Tibial nerve (tissue), 3 donors: Measurements from ENCODE around the gene CLMP.

Experiments
- POLR2A ChIP-seq, 2 donors: fragments of 450-650 bp; IDR thresholded peaks; one replicate each; pipeline ENCODE4 v1.6.1; 2017; ENCODE audit warnings: antibody characterized with exemption in 2 of 2, mild to moderate bottlenecking in 2 of 2, moderate library complexity in 2 of 2
- TF ChIP-seq, protein P1 (sequence below), 5 experiments: fragments of 200-600 bp in 3 of 5; fragments of 450-650 bp in 2 of 5; sonication (generic) in 3 of 5; IDR thresholded peaks; one replicate each; pipeline ENCODE4 v1.5.1; 2016 to 2019; ENCODE audit warnings: antibody characterized with exemption in 5 of 5, mild to moderate bottlenecking in 3 of 5, moderate library complexity in 2 of 5

DNA sequence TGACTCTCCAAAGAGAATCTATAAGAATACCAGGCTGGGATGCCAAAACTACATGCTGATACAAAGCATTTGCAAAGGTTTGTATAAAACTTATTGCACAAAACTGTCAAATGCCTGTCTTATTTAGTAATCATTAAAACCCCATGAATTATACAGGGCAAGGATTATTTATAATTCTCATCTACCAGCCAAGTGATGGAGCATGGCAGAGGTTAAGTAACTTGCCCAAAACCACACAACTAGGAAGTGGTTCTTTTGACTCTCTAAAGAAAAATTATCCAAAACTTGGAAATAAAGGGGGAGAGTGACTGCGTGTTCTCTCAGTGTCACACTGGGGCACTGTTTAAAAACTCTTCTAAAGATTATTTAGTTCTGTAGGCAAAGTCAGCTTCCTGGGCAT is 17.4 kb upstream of the CLMP start:
- no peak for TF ChIP-seq POLR2A (IDR thresholded peaks at IDR 0.05)
- TF ChIP-seq, protein P1, sequence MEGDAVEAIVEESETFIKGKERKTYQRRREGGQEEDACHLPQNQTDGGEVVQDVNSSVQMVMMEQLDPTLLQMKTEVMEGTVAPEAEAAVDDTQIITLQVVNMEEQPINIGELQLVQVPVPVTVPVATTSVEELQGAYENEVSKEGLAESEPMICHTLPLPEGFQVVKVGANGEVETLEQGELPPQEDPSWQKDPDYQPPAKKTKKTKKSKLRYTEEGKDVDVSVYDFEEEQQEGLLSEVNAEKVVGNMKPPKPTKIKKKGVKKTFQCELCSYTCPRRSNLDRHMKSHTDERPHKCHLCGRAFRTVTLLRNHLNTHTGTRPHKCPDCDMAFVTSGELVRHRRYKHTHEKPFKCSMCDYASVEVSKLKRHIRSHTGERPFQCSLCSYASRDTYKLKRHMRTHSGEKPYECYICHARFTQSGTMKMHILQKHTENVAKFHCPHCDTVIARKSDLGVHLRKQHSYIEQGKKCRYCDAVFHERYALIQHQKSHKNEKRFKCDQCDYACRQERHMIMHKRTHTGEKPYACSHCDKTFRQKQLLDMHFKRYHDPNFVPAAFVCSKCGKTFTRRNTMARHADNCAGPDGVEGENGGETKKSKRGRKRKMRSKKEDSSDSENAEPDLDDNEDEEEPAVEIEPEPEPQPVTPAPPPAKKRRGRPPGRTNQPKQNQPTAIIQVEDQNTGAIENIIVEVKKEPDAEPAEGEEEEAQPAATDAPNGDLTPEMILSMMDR (IDR thresholded peaks at IDR 0.05), result no peak
